ENCODE data around the gene RPRD1B. TPM values are rescaled to one million over a fixed set of nuclear protein-coding genes. Genes with fewer than 3 reads are reported as not detected.

Gene RPRD1B
- total and polyA plus RNA-seq, 4 donors: 5.8 to 34.3 (median 29.4) TPM

GRCh38 chr20:37999526-38000263 is 33.9 kb upstream of the RPRD1B start:
- DNase-seq (ENCODE audit: low spot score): no peak
- 91% methylated on average over 15 of the region's 15 CpGs for WGBS
- TF ChIP-seq FOXA2 (IDR thresholded peaks at IDR 0.05) (no peak), TAF1 (conservative IDR thresholded peaks at IDR 0.05) (no peak), RXRA (IDR thresholded peaks at IDR 0.05) (no peak)
- no peak overlapping the region for H3K27ac ChIP-seq (ENCODE audit: low read depth in 1 of 2, low read length in 2 of 2)
- no peak overlapping the region for H3K4me3 ChIP-seq (ENCODE audit: low read depth in 1 of 3, low read length in 3 of 3)
- no peaks in the 10 kb centered on the region for H3K4me1 ChIP-seq (ENCODE audit: control insufficient read depth in 4 of 4, insufficient read depth in 4 of 4, low read length in 3 of 4)
- H3K9ac ChIP-seq (ENCODE audit: low read depth in 1 of 2, low read length in 2 of 2): no peak overlapping the region
- no peaks in the 10 kb centered on the region for H3K9me3 ChIP-seq (ENCODE audit: control insufficient read depth in 4 of 4, low read length in 3 of 4)
- peaks cover 14 to 82% (median 64%) of the 10 kb centered on the region in 4 donors for H3K36me3 ChIP-seq (ENCODE audit: control insufficient read depth in 4 of 4, insufficient read depth in 3 of 4, low read depth in 1 of 4, low read length in 3 of 4)
- no peaks in the 10 kb centered on the region for H3K27me3 ChIP-seq (ENCODE audit: control insufficient read depth in 4 of 4, insufficient read depth in 4 of 4, low read length in 3 of 4)

GRCh38 chr20:38000293-38000692 is 33.3 kb upstream of the RPRD1B start:
- Histone ChIP-seq H3K4me1 (ENCODE audit: control insufficient read depth in 4 of 4, insufficient read depth in 4 of 4, low read length in 3 of 4) (no peaks in the 10 kb centered on the region), H3K36me3 (ENCODE audit: control insufficient read depth in 4 of 4, insufficient read depth in 3 of 4, low read depth in 1 of 4, low read length in 3 of 4) (peaks cover 10 to 76% (median 63%) of the 10 kb centered on the region in 4 donors), H3K9ac (ENCODE audit: low read depth in 1 of 2, low read length in 2 of 2) (no peak overlapping the region), H3K4me3 (ENCODE audit: low read depth in 1 of 3, low read length in 3 of 3) (no peak overlapping the region), H3K27ac (ENCODE audit: low read depth in 1 of 2, low read length in 2 of 2) (no peak overlapping the region), H3K9me3 (ENCODE audit: control insufficient read depth in 4 of 4, low read length in 3 of 4) (no peaks in the 10 kb centered on the region), H3K27me3 (ENCODE audit: control insufficient read depth in 4 of 4, insufficient read depth in 4 of 4, low read length in 3 of 4) (no peaks in the 10 kb centered on the region)
- DNase-seq (ENCODE audit: low spot score): no peak
- TF ChIP-seq HNF4A (conservative IDR thresholded peaks at IDR 0.05) (no peak), FOXA2 (IDR thresholded peaks at IDR 0.05) (no peak), CTCF (IDR thresholded peaks at IDR 0.05; ENCODE audit: low read depth, low read length, missing input control) (no peak), NR2F2 (IDR thresholded peaks at IDR 0.05) (no peak), TAF1 (conservative IDR thresholded peaks at IDR 0.05) (no peak), ATF3 (IDR thresholded peaks at IDR 0.05) (no peak), ZBTB33 (IDR thresholded peaks at IDR 0.05) (no peak)
- 96% methylated on average over 13 of the region's 13 CpGs for WGBS

- no peaks in the 10 kb centered on the region for H3K4me1 ChIP-seq (ENCODE audit: control insufficient read depth in 4 of 4, insufficient read depth in 4 of 4, low read length in 3 of 4)
- H3K36me3 ChIP-seq (ENCODE audit: control insufficient read depth in 4 of 4, insufficient read depth in 3 of 4, low read depth in 1 of 4, low read length in 3 of 4): peaks cover 8 to 66% (median 54%) of the 10 kb centered on the region in 4 donors
- no peaks in the 10 kb centered on the region for H3K27me3 ChIP-seq (ENCODE audit: control insufficient read depth in 4 of 4, insufficient read depth in 4 of 4, low read length in 3 of 4)
- H3K9me3 ChIP-seq (ENCODE audit: control insufficient read depth in 4 of 4, low read length in 3 of 4): no peaks in the 10 kb centered on the region
- H3K9ac ChIP-seq (ENCODE audit: low read depth in 1 of 2, low read length in 2 of 2): no peak overlapping the region
- TF ChIP-seq HNF4G (IDR thresholded peaks at IDR 0.05) (no peak), TAF1 (conservative IDR thresholded peaks at IDR 0.05) (no peak), CTCF (IDR thresholded peaks at IDR 0.05; ENCODE audit: low read depth, low read length, missing input control) (no peak), MAX (IDR thresholded peaks at IDR 0.05) (no peak), RAD21 (IDR thresholded peaks at IDR 0.05) (no peak), FOXA1 (IDR thresholded peaks at IDR 0.05) (no peak), FOXA2 (IDR thresholded peaks at IDR 0.05) (no peak), YY1 (IDR thresholded peaks at IDR 0.05) (no peak), RXRA (IDR thresholded peaks at IDR 0.05) (no peak), GABPA (IDR thresholded peaks at IDR 0.05 in 1 of 2, conservative IDR thresholded peaks at IDR 0.05 in 1 of 2) (no peak)
- no peak overlapping the region for H3K4me3 ChIP-seq (ENCODE audit: low read depth in 1 of 3, low read length in 3 of 3)
- DNase-seq (ENCODE audit: low spot score): no peak
- H3K27ac ChIP-seq (ENCODE audit: low read depth in 1 of 2, low read length in 2 of 2): no peak overlapping the region
- 95% methylated on average over 6 of the region's 6 CpGs for WGBS
Measured at GRCh38 chr20:38001173-38001875, 32.2 kb upstream of the RPRD1B start.
